PFSK-1 (cell line): ENCODE results near the gene STAC3.

ENCODE experiments used
- FOXP2 ChIP-seq: optimal IDR thresholded peaks from 2 replicates; pipeline ENCODE3; 2011; ENCODE audit warnings: borderline replicate concordance, control low read depth, inconsistent platforms; ENCODE audit not compliant: insufficient read depth; ENCODE audit errors: extremely low read length, extremely low read depth
- POLR2AphosphoS5 ChIP-seq: IDR thresholded peaks from 2 replicates; pipeline ENCODE4 v1.6.1; 2012; ENCODE audit warnings: low read depth, mild to moderate bottlenecking, control low read depth, low read length, moderate library complexity
- REST ChIP-seq, 2 experiments: IDR thresholded peaks; 2 replicates each; pipeline versions ENCODE4 v1.6.1 to v1.8.0; 2011 to 2012; ENCODE audit warnings: low read depth in 2 of 2, low read length in 2 of 2, control low read depth in 1 of 2, inconsistent platforms in 1 of 2, mild to moderate bottlenecking in 1 of 2, moderate library complexity in 1 of 2; ENCODE audit not compliant: insufficient read depth in 1 of 2
- SIN3A ChIP-seq: IDR thresholded peaks from 2 replicates; pipeline ENCODE4 v1.6.1; 2012; ENCODE audit warnings: mild to moderate bottlenecking, low read length, moderate library complexity, borderline replicate concordance; ENCODE audit not compliant: insufficient read depth
- TAF1 ChIP-seq: IDR thresholded peaks from 2 replicates; pipeline ENCODE4 v1.6.1; 2012; ENCODE audit warnings: low read length, control low read depth, borderline replicate concordance; ENCODE audit not compliant: insufficient read depth

STAC3 gene

DNA sequence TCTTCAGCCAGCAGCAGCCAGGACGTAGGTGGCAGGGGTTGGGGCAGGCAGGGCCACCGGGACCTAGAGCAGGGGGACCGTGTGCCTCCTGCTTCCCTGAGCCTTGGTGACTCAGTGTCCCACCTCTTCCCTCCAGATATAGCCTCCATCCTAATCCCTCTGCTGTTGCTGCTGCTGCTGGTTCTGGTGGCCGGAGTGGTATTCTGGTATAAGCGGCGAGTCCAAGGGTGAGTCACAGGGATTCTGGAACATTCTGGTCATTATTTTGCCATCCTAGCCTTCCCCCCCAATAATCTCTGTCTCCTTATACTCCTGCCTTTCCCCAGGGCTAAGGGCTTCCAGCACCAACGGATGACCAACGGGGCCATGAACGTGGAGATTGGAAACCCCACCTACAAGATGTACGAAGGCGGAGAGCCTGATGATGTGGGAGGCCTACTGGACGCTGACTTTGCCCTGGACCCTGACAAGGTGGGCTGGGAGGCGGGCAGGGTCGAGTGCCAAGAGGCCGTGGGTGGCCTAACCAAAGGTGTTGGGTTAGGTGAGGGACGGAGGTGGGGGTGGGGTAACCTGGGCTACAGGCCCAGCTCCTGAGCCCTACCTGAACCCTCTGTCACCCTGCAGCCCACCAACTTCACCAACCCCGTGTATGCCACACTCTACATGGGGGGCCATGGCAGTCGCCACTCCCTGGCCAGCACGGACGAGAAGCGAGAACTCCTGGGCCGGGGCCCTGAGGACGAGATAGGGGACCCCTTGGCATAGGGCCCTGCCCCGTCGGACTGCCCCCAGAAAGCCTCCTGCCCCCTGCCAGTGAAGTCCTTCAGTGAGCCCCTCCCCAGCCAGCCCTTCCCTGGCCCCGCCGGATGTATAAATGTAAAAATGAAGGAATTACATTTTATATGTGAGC lies 38.9 kb downstream of the STAC3 start:
- no peak for TF ChIP-seq REST (IDR thresholded peaks at IDR 0.05; ENCODE audit: insufficient read depth in 1 of 2, low read depth in 2 of 2, low read length in 2 of 2)
- TF ChIP-seq TAF1, result no peak
- no peak for TF ChIP-seq FOXP2
- TF ChIP-seq POLR2AphosphoS5, result no peak
- TF ChIP-seq SIN3A, result no peak

GRCh38 chr12:57210926-57211692 lies 39.9 kb downstream of the STAC3 start:
- no peak for TF ChIP-seq REST (IDR thresholded peaks at IDR 0.05; ENCODE audit: insufficient read depth in 1 of 2, low read depth in 2 of 2, low read length in 2 of 2)
- TF ChIP-seq FOXP2, result no peak
- no peak for TF ChIP-seq TAF1
- TF ChIP-seq SIN3A, result no peak
- no peak for TF ChIP-seq POLR2AphosphoS5

- TF ChIP-seq TAF1 (no peak), REST (IDR thresholded peaks at IDR 0.05; ENCODE audit: insufficient read depth in 1 of 2, low read depth in 2 of 2, low read length in 2 of 2) (no peak), POLR2AphosphoS5 (no peak), FOXP2 (no peak), SIN3A (no peak)
These were observed 40.5 kb downstream of the STAC3 start for GRCh38 chr12:57210461-57210860.

DNA sequence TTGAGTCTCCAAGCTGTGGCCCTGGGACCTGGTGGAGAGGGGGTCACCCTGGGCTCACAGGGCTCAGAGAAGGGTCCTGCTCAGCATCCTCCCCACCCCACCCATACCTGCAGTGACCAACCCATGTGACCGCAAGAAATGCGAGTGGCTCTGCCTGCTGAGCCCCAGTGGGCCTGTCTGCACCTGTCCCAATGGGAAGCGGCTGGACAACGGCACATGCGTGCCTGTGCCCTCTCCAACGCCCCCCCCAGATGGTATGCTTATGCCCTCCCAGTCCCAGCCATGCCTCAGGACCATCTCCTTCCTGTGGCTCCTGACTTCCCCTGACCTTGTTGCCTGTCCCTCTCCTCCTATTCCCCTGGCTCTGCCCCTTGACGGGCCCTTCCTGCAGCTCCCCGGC lies 41.1 kb downstream of the STAC3 start:
- TF ChIP-seq TAF1, result no peak
- TF ChIP-seq SIN3A, result no peak
- no peak for TF ChIP-seq FOXP2
- no peak for TF ChIP-seq POLR2AphosphoS5
- no peak for TF ChIP-seq REST (IDR thresholded peaks at IDR 0.05; ENCODE audit: insufficient read depth in 1 of 2, low read depth in 2 of 2, low read length in 2 of 2)
